Rectal smooth muscle tissue (tissue), 1 donor: ENCODE results near the gene KRTAP4-3.
"Not testable (repeated sequence)": the region's sequence is repeated elsewhere in the genome, so short reads cannot be mapped to it uniquely, and the experiment has no call there.

Source experiments
- H3K27ac ChIP-seq: one replicate; pipeline ENCODE4 v1.7.0; 2013; ENCODE audit warnings: low read depth, low read length, inconsistent platforms
- H3K27me3 ChIP-seq: one replicate; pipeline ENCODE4 v1.7.0; 2013; ENCODE audit warnings: low read length; ENCODE audit not compliant: control insufficient read depth, insufficient read depth
- H3K36me3 ChIP-seq: one replicate; pipeline ENCODE4 v1.7.0; 2013; ENCODE audit warnings: low read length; ENCODE audit not compliant: control insufficient read depth, insufficient read depth
- H3K4me1 ChIP-seq: one replicate; pipeline ENCODE4 v1.7.0; 2013; ENCODE audit warnings: low read length; ENCODE audit not compliant: control insufficient read depth, insufficient read depth
- H3K4me3 ChIP-seq: one replicate; pipeline ENCODE4 v1.7.0; 2013; ENCODE audit warnings: low read length
- H3K9ac ChIP-seq: one replicate; pipeline ENCODE4 v1.7.0; 2013; ENCODE audit warnings: low read length

The KRTAP4-3 gene

DNA sequence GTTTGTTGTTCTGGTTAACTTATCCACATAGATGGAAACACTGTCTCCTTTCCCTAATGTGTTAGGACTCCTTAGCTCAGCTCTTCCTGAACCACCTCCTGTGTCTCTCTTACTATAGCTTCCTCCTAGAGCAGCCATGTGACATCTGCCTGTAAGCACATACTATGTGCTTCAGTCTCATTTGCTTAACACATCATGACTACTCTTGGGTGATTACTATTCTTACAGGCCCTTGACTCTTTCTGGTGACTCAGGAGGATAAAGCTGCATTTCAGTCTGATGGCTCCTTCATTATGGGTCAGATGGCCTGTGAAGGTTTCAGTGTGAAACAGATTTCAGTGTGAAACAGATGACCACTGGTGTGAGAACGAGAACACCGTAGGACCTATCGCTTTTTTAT lies 10.3 kb upstream of the KRTAP4-3 start:
- no peak overlapping the region for H3K27ac ChIP-seq

DNA sequence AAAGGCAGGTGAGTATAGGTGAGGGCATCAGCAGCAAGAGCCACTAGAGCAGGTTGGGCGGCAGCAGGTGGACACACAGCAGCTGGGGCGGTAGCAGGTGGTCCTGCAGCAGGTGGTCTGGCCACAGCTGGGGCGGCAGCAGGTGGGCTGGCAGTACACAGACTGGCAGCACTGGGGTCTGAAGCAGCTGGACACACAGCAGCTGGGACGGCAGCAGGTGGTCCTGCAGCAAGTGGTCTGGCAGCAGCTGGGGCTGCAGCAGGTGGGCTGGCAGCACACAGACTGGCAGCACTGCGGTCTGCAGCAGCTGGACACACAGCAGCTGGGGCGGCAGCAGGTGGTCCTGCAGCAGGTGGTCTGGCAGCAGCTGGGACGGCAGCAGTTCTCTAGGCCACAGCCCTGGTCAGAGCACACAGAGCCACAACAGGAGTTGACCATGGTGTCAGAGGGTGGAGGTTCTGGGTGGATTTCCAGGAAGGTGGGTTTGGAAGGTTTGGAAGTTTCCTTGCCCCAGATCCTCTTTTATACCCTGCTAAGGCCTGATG lies 9.8 kb upstream of the KRTAP4-3 start, which contains the start of gene KRTAP4-2:
Gene KRTAP4-2, minus strand, starts transcription at position 495 of the 545 bp plus-strand sequence. Its CDS starts 57 bp downstream, at position 438.
- H3K4me3 ChIP-seq, result no peak within 1 kb of the TSS
- no peaks in the 10 kb centered on the region for H3K27me3 ChIP-seq
- no peak within 1 kb of the TSS for H3K9ac ChIP-seq
- H3K4me1 ChIP-seq, result no peaks in the 10 kb centered on the region
- no peaks in the 10 kb centered on the region for H3K36me3 ChIP-seq
- no peak within 1 kb of the TSS for H3K27ac ChIP-seq

More for the DNA sequence above, 10.3 kb upstream of the KRTAP4-3 start:
- Histone ChIP-seq H3K4me3 (no peak overlapping the region), H3K4me1 (no peaks in the 10 kb centered on the region), H3K9ac (no peak overlapping the region), H3K27me3 (no peaks in the 10 kb centered on the region), H3K36me3 (no peaks in the 10 kb centered on the region)

DNA sequence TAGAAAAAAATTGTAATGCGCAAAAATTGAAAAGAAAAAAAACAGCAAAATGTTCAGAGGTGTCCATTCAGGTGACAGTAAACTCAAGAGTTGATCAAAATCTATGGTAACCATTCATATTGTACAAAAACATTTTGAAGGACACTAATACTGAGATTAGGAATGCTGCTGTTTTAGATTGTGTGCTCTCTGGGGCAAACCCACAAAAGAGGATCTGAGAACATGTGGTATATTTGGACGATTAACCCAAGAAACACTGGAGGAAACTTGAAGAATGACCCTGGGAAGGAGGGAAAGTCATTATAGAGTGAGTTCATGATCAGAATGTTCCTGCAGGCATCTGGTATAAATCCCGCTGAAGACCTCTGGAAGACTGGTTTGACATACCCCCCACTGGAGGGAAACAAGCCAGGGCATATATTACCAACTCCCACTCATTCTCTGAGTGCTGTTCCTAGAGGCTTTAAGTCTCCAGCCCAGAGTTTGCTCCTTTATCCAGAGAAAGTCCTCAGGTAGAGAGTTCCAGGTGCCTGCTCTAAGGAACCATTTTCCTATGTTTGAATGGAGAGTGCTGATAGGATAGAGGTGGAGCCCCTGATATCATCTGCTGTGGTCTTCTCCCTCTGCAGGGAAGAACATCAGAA lies 8.8 kb upstream of the KRTAP4-3 start:
- no peak overlapping the region for H3K27ac ChIP-seq
- no peak overlapping the region for H3K4me3 ChIP-seq
- no peaks in the 10 kb centered on the region for H3K36me3 ChIP-seq
- H3K4me1 ChIP-seq, result no peaks in the 10 kb centered on the region
- no peaks in the 10 kb centered on the region for H3K27me3 ChIP-seq
- H3K9ac ChIP-seq, result no peak overlapping the region

DNA sequence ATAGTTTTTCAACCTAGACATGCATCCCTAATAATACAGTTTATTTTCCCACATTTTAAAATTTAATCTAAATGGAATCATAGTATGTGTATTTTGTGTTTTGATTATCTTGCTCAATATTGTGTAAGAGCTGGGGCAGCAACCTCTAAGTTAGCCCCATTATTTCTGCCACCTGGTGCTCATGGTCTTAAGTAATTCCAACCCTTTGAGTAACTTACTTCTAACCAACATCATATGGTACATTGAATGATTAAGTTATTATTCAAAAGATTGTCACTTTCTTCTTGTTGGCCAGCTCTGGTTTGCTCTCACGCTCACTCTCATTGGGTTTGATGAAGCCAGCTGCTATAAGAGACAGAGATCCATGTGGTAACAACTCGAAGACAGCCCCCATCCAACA lies 3.9 kb upstream of the KRTAP4-3 start:
- H3K9ac ChIP-seq, result no peak overlapping the region
- H3K27ac ChIP-seq, result no peak overlapping the region
- no peaks in the 10 kb centered on the region for H3K27me3 ChIP-seq
- no peaks in the 10 kb centered on the region for H3K4me1 ChIP-seq
- H3K36me3 ChIP-seq, result no peaks in the 10 kb centered on the region
- no peak overlapping the region for H3K4me3 ChIP-seq

DNA sequence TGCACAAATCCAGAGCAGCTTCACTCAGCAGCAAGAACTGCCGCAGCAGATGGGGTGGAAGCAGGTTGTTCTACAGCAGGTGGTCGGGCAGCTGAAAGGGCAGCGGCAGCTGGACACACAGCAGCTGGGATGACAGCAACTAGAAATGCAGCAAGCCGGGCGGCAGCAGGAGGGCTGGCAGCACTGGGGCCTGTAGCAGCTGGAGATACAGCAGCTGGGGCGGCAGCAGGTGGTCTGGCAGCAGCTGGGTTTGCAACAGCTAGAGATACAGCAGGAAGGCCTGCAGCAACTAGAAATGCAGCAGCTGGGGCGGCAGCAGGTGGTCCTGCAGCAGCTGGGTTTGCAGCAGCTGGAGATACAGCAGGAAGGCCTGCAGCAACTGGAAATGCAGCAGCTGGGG lies 460 bp downstream of the KRTAP4-3 start:
- H3K27ac ChIP-seq, result no peak overlapping the region
- no peak overlapping the region for H3K4me3 ChIP-seq
- no peaks in the 10 kb centered on the region for H3K4me1 ChIP-seq
- no peak overlapping the region for H3K9ac ChIP-seq
- H3K36me3 ChIP-seq, result no peaks in the 10 kb centered on the region
- H3K27me3 ChIP-seq, result no peaks in the 10 kb centered on the region

DNA sequence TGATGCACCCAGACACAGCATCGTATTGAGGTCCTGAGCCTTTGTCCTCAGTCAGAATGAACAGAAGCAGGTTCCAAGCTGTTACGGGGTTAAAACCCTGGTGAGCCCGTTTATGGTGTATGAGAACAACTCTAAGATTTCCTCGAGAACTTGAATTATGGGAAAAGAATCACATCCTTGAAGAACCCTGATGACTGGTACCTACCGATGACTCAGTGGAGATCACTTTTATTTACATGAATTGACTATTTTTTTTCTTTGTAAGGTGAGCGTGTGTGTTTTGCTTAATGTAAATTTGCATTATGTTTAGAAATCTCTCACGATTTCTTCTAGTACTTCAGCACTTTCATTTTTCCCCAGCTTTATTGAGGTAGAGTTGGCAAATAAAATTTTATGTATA lies 4.2 kb downstream of the KRTAP4-3 start:
- Histone ChIP-seq H3K27me3 (no peaks in the 10 kb centered on the region), H3K36me3 (no peaks in the 10 kb centered on the region), H3K4me3 (no peak overlapping the region), H3K27ac (no peak overlapping the region), H3K4me1 (no peaks in the 10 kb centered on the region), H3K9ac (no peak overlapping the region)

DNA sequence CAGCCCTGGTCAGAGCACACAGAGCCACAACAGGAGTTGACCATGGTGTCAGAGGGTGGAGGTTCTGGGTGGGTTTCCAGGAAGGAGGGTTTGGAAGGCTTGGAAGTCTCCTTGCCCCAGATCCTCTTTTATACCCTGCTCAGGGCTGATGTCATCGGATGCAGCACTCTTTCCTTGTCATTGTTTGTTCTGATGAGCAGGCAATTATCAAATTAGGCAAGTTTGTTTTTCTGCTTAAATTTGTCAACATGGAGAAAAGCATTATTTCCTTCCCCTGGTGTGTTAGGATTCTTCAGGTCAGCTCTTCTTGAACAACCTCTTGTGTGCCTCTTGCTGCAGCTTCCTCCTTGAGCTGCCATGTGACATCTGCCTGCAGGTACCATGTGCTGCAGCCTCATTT lies 7.4 kb downstream of the KRTAP4-3 start, which contains the start of gene KRTAP4-4:
Gene KRTAP4-4, minus strand, starts transcription at position 101 of the 400 bp plus-strand sequence. Its CDS starts 57 bp downstream, at position 44.
- no peaks in the 10 kb centered on the region for H3K4me1 ChIP-seq
- no peaks in the 10 kb centered on the region for H3K27me3 ChIP-seq
- H3K27ac ChIP-seq, result no peak within 1 kb of the TSS
- H3K36me3 ChIP-seq, result no peaks in the 10 kb centered on the region
- no peak within 1 kb of the TSS for H3K9ac ChIP-seq
- no peak within 1 kb of the TSS for H3K4me3 ChIP-seq

DNA sequence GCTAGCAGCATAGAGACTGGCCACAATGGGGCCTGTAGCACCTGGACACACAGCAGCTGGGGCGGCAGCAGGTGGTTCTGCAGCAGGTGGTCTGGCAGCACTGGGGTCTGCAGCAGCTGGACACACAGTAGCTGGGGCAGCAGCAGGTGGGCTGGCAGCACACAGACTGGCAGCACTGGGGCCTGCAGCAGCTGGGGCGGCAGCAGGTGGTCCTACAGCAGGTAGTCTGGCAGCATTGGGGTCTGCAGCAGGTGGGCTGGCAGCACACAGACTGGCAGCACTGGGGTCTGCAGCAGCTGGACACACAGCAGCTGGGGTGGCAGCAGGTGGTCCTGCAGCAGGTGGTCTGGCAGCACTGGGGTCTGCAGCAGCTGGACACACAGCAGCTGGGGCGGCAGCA lies 7.8 kb downstream of the KRTAP4-3 start:
- H3K36me3 ChIP-seq, H3K27me3 ChIP-seq, H3K9ac ChIP-seq, H3K4me1 ChIP-seq, H3K27ac ChIP-seq, H3K4me3 ChIP-seq: not testable (repeated sequence)

DNA sequence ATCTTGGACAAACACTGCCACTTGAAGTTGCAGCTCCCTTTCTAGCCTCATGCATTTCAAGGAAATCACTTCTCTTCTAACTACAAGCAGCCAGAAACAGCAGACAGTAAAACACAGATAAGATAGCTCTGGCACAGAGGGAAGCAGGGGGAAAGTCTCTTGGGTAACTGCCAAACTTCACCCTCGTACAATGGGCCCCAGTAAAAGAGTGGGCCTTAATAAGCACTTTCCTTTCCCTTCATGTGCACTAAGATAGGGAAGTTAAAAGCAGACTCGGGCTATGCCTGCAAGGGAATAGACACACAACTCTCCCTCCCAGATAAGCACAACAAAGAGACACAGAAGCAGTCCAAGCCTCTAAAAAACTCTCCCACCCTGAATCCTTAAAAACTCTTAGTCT lies 14.2 kb downstream of the KRTAP4-3 start:
- H3K4me1 ChIP-seq, result no peaks in the 10 kb centered on the region
- H3K27ac ChIP-seq, result no peak overlapping the region
- H3K36me3 ChIP-seq, result no peaks in the 10 kb centered on the region
- H3K4me3 ChIP-seq, result no peak overlapping the region
- H3K9ac ChIP-seq, result no peak overlapping the region
- no peaks in the 10 kb centered on the region for H3K27me3 ChIP-seq

DNA sequence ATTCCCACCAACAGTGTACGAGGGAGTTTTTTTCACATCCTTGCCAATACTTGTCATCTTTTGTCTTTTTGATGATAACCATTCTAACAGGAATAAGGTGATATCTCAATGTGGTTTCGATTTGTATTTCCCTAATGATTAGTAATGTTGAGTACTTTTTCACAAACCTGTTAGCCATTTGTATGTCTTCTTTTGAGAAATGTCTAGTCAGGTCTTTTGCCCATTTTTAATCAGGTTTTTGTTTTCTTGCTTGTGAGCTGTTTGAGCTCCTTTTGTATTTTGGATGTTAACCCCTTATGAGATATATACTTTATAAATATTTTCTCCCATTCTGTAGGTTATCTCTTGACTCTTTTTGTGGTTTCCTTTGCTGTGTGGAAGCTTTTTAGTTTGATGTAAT lies 16.5 kb downstream of the KRTAP4-3 start:
- Histone ChIP-seq H3K27me3 (no peaks in the 10 kb centered on the region), H3K4me3 (no peak overlapping the region), H3K4me1 (no peaks in the 10 kb centered on the region), H3K9ac (no peak overlapping the region), H3K36me3 (no peaks in the 10 kb centered on the region), H3K27ac (no peak overlapping the region)

DNA sequence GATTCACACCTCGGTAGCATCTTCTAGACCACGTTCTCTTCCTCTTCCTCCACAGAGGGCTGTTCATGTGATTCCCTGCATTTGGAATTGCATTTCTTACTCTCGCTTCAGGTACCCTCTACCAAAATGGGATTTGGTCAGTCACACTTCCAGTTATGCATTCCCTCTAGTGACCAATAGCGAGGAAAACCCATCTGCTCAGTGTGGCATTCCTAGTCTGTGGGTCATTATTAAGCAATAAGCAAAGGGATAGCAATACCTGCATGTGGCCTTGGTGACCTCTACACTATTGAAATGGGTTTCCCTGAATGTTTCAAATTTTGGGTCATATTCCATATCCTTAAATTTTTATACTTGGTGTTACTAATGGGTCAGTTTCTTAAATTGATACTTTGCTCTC lies 18.0 kb downstream of the KRTAP4-3 start:
- no peaks in the 10 kb centered on the region for H3K4me1 ChIP-seq
- H3K36me3 ChIP-seq, result no peaks in the 10 kb centered on the region
- no peaks in the 10 kb centered on the region for H3K27me3 ChIP-seq
- H3K4me3 ChIP-seq, result no peak overlapping the region
- H3K27ac ChIP-seq, result no peak overlapping the region
- no peak overlapping the region for H3K9ac ChIP-seq

DNA sequence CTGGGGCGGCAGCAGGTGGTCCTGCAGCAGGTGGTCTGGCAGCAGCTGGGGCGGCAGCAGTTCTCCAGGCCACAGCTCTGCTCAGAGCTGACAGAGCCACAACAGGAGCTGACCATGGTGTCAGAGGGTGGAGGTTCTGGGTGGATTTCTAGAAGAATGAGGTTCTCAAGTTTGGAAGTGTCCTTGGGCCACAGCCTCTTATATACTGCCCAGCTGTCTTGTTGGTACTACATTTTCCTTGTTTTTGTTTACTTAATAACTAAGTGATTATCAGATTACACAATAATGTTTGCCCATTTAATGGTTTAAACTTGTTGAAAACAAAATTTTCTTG lies 18.4 kb downstream of the KRTAP4-3 start, which contains the start of gene KRTAP4-5:
Gene KRTAP4-5, minus strand, starts transcription at position 174 of the 334 bp plus-strand sequence. Its CDS starts 58 bp downstream, at position 116.
- no peaks in the 10 kb centered on the region for H3K4me1 ChIP-seq
- no peak within 1 kb of the TSS for H3K9ac ChIP-seq
- no peak within 1 kb of the TSS for H3K27ac ChIP-seq
- no peak within 1 kb of the TSS for H3K4me3 ChIP-seq
- H3K36me3 ChIP-seq, result no peaks in the 10 kb centered on the region
- no peaks in the 10 kb centered on the region for H3K27me3 ChIP-seq

DNA sequence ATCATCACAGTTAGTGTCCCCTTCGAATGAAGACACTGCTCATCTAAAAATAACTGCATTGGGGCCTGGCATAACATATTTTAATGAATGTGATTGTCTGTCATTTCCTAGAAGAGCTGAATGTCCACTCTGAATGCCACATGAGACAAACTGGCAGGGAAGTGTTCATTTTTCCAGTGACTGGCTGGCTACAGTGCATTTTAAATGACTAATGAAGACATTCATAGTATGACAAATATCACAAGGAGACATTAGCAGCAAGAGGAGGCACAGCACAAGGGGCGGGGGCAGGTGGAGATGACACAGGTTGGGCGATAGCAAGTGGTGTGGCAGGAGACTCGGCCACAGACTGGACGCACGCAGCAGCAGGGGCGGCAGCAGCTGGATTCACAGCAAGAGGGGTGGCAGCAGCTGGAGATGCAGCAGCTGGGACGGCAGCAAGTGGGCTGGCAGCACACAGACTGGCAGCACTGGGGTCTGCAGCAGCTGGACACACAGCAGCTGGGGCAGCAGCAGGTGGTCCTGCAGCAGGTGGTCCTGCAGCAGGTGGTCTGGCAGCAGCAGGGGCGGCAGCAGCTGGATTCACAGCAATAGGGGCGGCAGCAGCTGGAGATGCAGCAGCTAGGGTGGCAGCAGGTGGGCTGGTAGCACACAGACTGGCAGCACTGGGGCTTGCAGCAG lies 18.9 kb downstream of the KRTAP4-3 start:
- not testable (repeated sequence) for H3K27me3 ChIP-seq, H3K36me3 ChIP-seq, H3K4me3 ChIP-seq, H3K4me1 ChIP-seq, H3K9ac ChIP-seq, H3K27ac ChIP-seq
